GM19099 (cell line): ENCODE results near the gene SLC4A1AP.

Experiments used
- POLR2A ChIP-seq: IDR thresholded peaks from 3 replicates; pipeline ENCODE4 v1.6.1; 2011; ENCODE audit warnings: low read depth; ENCODE audit not compliant: insufficient read length; ENCODE audit errors: extremely low read depth

Gene SLC4A1AP

DNA sequence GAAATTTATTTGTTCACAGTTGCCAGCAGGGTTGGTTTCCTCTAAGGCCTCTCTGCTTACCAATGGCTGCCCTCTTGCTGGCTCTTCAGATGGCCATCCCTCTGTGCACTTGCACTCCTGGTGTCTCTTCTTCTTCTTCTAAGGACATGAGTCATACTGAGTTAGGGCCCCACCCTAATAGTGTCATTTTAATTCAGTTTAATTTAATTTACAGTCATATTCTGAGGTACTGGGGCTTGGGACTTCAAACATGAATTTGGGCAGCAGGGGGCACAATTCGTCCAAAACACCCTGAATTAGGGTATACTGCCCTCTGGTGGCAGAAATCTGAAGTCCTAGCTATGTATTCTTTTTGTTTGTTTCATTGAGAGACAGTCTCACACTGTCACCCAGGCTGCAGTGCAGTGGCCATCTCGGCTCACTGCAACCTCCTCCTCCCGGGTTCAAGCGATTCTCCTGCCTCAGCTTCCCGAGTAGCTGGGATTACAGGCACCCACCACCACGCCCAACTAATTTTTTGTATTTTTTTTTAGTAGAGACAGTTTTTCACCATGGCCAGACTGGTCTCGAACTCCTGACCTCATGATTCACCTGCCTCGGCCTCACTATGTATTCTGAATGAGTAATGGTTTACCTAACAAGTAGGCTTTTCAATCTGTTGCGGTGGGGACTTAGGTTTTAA, 19.8 kb downstream of the SLC4A1AP start:
- no peak for TF ChIP-seq POLR2A

DNA sequence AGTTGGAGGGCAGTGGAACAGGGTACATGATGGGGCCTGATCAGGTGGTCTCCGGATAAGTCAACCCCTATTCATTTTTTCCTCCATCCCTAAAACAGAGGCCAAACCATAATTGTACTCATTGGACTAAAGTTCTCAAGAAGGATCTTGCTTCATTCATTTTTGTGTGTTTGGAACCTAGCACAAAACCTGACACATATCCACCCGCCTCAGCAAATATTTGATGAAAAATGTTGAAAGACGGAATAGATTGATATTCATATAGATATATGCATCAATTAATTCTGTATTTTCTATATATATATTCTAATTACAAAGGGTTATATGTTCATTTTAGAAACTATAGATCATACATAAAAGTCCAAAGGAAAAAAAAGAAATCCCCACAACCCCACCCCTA, 21.9 kb downstream of the SLC4A1AP start:
- TF ChIP-seq POLR2A: no peak

DNA sequence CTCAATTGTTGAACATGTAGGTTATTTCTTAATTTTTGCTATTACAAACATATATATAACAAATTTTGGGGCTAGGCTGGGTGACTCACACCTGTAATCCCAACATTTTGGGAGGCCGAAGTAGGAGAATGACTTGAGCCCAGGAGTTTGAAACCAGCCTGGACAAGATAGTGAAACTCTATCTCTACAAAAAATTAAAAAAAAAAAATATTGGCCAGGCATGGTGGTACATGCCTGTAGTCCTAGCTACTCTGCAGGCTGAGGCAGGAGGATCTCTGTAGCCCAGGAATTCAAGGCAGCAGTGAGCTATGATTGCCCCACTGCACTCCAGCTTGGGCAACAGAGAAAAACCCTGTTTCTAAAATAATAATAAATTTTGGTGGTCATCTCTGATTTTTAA, 23.5 kb downstream of the SLC4A1AP start:
- no peak for TF ChIP-seq POLR2A

DNA sequence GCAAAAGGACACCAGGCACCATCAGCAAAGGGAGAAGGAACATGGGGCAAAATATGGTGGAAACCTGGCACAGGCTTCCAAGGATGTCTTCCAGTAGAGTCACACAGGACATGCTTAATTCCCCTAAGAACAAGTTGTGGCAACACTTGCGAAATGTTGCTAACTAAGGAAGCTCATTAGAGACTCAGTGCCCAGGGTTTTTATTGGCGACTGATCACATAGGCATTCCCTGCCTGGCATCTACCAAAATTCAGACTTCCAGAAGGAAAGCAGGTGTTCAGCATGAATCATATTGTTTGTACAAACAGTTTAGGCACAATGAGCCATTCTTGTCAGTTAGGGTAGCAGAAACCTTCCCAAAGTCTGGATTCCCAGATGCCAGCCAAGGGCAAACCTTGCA, 25.7 kb downstream of the SLC4A1AP start:
- TF ChIP-seq POLR2A: no peak

DNA sequence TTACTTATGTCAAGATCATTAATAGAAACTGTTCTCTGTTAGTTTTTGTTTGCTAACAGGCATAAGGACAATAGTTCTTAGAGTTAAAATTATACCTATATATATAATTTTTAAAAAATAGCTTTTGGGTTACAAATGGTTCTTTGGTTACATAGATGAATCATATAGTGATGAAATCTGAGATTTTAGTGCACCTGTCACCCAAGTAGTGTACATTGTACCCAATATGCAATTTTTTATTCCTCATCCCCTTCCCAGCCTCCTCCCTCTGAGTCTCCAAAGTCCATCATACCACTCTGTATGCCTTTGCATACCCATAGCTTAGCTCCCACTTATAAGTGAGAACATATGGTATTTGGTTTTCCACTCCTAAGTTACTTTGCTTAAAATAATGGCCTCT, 26.4 kb downstream of the SLC4A1AP start:
- no peak for TF ChIP-seq POLR2A

DNA sequence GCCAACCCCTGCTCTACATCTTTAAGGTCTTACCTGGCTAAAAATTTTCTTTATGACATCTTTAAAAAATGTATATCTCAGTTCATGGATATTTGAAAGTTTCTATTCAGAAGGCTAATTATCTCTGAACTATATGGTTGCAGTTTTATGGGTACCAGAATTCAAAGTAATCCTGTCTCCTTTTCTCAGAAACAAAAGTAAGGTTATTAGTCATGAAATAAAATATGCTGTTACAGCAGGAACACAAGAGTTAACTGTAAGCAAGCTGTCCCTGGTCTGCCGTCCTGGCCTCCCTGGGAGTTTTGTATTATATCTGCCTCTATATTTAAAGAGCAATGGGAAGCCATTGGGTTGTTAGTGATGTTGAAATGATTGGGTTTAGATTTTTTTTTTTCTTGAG, 34.0 kb downstream of the SLC4A1AP start:
- no peak for TF ChIP-seq POLR2A

DNA sequence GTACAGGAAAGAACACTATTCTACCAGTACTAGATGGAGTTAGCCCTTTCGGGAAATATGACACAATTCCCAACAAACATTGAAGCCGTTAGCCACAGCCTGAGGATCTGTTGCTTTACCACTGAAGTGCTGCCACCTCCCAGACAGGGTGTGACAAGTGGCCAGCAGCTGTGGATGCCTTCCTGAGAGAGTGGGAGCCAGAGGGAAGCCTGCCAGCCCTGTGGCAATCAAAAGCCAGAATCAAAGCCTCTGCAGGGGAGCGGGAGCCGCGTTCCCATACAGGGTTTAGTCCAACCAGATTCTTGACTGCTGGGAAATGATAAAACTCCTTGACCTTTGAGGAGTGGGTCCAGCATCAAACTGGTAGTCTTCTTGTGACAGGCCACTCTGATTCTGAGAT, 38.0 kb downstream of the SLC4A1AP start:
- TF ChIP-seq POLR2A: no peak

DNA sequence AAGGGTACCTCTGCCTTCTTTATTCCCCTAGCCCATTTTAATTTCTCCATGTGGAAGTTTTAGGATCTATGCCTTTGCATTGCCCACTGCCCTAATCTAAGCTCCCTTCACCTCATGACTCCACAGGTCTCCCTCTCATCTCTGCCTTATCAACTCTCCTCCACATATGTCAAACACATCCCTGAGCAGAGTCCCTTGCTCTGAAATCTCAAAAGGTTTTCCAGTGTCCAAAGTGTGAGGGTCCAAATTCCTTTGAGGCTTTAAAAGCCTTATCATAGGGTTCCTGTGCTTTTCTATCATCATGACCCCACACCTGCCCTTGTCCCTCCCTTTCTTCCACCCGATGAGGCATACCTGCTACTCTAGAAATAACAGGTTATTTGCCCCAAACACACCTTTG, 38.6 kb downstream of the SLC4A1AP start:
- TF ChIP-seq POLR2A: no peak

DNA sequence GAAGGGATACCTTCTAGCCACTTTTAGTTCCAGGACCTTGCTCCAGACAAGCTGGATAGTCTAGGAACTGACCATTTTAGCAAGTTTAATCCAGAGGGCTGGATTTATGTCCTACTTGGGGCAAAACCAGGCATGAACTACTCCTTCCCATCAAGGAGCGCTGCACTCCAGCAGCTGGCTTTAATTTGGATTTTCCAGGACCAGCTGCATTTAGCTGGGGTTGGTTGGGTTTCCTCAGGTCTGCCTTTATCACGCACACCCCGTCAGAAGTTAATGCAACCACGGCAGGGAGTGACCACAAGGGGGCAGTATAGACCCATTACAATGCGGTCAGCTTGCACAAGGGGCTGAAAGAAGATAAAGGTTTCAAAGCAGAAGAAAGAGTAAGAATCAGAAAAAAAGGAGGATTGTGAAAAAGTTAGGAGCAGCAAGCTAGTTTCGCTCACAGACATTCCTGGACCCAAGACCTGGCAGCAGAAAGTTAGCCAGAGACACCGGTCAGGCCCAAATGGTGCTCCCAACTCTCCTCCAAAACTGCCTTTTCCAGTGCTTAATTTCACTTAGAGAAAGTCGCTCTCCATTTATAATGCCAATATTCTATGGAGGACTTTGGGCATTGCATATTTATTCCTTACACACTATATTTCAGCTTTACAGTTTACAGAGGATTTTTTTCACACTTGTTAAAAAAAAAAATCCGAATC, 40.1 kb downstream of the SLC4A1AP start:
- TF ChIP-seq POLR2A: no peak

DNA sequence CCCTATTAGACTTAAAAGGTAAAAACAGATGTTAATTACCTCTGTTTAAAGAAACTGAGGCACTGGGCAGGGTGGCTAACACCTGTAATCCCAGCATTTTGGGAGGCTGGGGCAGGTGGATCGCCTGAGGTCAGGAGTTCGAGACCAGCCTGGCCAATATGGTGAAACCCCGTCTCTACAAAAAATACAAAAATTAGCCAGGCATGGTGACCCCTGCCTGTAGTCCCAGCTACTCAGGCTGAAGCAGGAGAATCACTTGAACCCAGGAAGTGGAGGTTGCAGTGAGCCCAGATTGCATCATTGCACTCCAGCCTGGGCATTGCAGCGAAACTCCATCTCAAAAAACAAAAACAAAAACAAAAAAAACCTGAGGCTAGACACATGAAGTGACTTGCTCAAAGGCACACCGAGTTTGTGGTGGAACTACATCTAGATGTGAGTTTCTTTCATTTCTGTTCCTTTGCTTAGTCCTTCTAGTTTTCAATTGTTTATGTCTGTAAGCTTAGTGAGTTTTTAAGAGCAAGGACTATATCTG, 40.7 kb downstream of the SLC4A1AP start:
- no peak for TF ChIP-seq POLR2A

DNA sequence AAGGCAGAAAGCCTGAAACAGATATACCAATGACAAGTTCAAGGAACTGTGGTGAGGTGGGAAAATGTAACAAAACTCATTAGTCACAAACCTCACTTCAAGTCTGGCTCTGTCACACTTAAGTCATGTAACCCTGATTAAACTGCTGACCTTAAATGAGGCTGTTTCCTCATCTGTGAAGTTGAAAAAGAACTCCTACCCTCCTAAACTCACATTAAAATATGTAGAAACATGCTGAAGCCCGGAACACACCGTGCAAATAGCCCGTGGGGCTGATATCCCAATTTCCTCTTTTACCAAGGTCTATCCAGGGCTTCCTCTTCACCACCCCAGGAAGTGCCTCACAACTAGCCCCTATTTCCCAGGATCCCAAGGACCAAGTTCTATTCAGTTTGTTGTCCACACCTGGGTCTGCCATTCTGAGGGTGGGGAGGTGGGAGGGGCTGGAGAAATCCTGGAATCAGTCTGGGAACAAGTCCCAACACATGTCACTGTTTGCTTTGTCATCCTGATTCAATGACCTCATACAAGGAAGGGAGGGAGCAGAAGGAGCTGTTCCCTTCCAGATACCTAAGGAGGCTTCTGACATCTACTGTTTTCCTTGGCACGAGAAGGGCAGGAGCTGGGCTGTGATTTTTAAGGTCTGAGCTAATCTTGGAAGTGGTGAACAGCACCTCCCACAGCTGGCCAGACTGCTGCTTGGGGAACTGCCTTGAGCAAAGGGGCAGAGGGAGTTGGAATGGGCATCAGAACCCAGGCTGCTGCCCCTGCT, 42.3 kb downstream of the SLC4A1AP start:
- TF ChIP-seq POLR2A: no peak

DNA sequence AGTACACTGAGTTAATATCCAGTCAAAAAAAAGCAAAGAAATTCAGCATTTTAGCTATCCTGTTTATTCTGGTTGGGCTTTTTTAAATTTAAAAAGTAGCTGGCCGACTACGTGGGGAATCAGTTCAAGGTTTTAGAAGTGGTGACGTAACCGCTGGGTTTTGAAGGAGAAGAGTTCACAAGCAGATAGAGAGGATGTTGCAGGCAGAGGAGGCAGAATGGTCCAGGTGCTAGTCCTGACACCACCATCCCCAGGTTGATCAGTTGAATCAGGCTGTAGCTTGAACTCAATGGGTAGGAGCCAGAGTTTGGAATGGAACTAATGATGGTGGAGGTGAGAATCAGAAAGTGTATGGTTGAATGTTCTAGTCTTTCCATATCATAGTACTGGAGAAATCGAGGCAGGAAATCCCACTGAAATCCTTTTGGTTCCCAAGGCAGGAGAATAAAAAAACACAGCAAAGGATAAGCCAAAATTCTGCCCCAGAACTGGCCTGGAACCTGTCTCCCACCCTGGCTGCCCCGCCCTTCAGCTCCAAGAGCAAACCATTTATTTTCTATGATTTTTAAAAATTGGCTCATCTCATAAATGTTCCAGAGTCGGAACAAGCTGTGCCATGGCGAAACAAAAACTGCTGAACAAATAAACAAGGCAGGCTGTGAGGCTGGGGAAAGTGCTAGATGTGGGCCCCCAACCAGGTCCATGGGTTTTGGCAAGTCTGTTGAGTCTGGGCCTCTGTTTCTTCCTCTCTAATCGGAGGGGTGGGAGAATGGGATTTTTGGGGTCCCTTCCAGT, 44.0 kb downstream of the SLC4A1AP start:
- no peak for TF ChIP-seq POLR2A

DNA sequence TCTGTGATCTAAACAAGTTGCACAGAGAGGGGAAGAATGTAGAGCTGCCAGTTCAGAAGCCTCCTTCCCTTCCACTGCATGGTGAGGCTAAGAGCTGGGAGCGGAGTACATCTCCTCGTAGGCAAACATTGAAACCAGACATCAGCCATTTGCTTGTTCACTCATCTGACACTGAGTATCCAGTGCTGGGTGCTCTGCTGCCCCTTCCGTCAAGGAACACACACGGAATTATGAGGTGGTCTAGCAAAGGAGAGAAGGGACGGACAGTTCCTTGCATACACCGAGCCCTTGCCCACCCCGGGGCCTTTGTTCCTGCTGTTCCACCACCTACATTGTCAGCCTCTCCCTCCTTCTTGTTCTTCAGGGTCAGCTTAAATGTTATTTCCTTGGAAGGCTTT, 44.6 kb downstream of the SLC4A1AP start:
- no peak for TF ChIP-seq POLR2A

DNA sequence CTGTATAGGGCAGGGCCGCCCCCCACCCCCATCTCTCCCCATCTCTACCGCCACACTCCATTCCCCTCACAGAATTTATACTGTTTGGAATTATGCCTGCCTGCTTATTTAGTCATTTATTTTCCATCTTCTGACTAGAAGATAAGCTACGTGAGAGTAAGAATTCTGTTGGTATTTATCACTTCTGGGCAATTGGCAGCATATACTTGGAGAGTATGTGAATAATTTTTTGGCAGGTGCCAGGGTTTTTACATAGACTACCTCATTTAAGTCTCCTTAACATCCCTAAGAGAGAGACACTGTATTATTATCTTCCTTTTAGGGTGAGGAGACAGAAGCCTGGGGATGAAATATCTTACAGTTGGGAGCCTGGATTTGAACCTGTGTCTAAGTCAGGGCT, 45.0 kb downstream of the SLC4A1AP start:
- TF ChIP-seq POLR2A: no peak

DNA sequence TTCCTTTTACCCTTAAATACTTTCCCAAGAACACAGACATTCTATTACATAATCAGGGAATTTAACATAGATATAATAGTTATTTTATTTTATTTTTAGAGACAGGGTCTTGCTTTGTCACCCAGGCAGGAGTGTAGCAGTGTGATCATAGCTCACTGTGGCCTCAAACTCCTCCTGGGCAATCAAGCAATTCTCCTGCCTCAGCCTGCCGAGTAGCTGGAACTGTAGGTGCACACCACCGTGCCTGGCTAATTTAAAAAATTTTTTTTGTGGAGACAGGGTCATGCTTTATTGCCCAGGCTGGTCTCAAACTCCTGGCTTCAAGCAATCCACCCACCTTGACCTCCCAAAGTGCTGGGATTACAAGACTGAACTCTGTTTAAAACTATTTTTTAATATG, 45.6 kb downstream of the SLC4A1AP start:
- no peak for TF ChIP-seq POLR2A
